HCT116 (cell line): Measurements from ENCODE around the gene EXOC6B. TPM values are rescaled to one million over a fixed set of nuclear protein-coding genes. Genes with fewer than 3 reads are reported as not detected.

Experiments used
- ATAC-seq: fragments of 200-7000 bp; cut with Tn5 transposase; 2 replicates; pipeline ENCODE4 v1.9.1; 2020; ENCODE audit warnings: mild to moderate bottlenecking, moderate library complexity
- BruUV-seq: library from RNA; stranded (reverse); fragments of 400-500 nt; replicated peaks from 2 replicates; lab custom pipeline; 2021; lab: Mats Ljungman, UMichigan
- CTCF ChIA-PET: fragments of 300-600 bp; sonication (Branson Sonifier 250); formaldehyde crosslinking; loops from one replicate; lab custom pipeline; 2021; ENCODE audit warnings: antibody characterized with exemption; lab: Charles Lee
- POLR2A ChIA-PET: fragments of 300-600, 350-600 bp; sonication (Branson Sonifier 250); formaldehyde crosslinking; loops from one replicate; lab custom pipeline; 2021; ENCODE audit warnings: antibody characterized with exemption; lab: Charles Lee
- RAD21 ChIA-PET, 2 experiments: fragments of 300-600 bp; sonication (Branson Sonifier 250); formaldehyde crosslinking; loops; one replicate each; lab custom pipeline; 2023; ENCODE audit warnings: low total read pairs in 2 of 2; ENCODE audit not compliant: uncharacterized antibody in 2 of 2, unreplicated experiment in 2 of 2, low non-redundant PET in 1 of 2; lab: Charles Lee
- DNase-seq: peaks from one replicate; pipeline ENCODE4 v3.0.0-alpha.2; 2010; ENCODE audit warnings: low read depth, low spot score
- H2AFZ ChIP-seq: fragments of 200-600 bp; shearing (Covaris generic), sonication (generic); 2 replicates; pipeline ENCODE4 v1.6.1; 2017; ENCODE audit warnings: low read depth, mixed run types, mixed read lengths, antibody characterized with exemption, low read length; ENCODE audit not compliant: poor library complexity, severe bottlenecking
- H3K27ac ChIP-seq: 2 replicates; pipeline ENCODE4 v1.5.1; 2012; ENCODE audit warnings: low read depth, low read length
- H3K27me3 ChIP-seq: fragments of 200-600 bp; sonication (generic); 2 replicates; pipeline ENCODE4 v1.6.1; 2016; ENCODE audit warnings: mixed run types, low read length, mixed read lengths; ENCODE audit not compliant: insufficient read depth
- H3K36me3 ChIP-seq, 2 experiments: fragments of 200-500 bp in 1 of 2; fragments of 200-600 bp in 1 of 2; sonication (Bioruptor generic) in 1 of 2; sonication (generic) in 1 of 2; 2 replicates each; pipeline versions ENCODE4 v1.5.1 to v1.6.1; 2014 to 2016; ENCODE audit warnings: low read length in 2 of 2, inconsistent platforms in 1 of 2, mixed read lengths in 1 of 2, mixed run types in 1 of 2; ENCODE audit not compliant: insufficient read depth in 2 of 2, control insufficient read depth in 1 of 2
- H3K4me1 ChIP-seq, 2 experiments: fragments of 200-600 bp in 1 of 2; sonication (generic) in 1 of 2; 2 replicates each; pipeline versions ENCODE4 v1.5.1 to v1.6.1; 2012 to 2017; ENCODE audit warnings: low read length in 2 of 2, inconsistent platforms in 1 of 2, mild to moderate bottlenecking in 1 of 2, mixed read lengths in 1 of 2, mixed run types in 1 of 2, moderate library complexity in 1 of 2; ENCODE audit not compliant: insufficient read depth in 2 of 2, control insufficient read depth in 1 of 2
- H3K4me2 ChIP-seq: fragments of 200-600 bp; sonication (generic); 2 replicates; pipeline ENCODE4 v1.6.1; 2017; ENCODE audit warnings: mixed run types, low read length, mixed read lengths
- H3K4me3 ChIP-seq, 2 experiments: fragments of 200-600 bp in 1 of 2; sonication (generic) in 1 of 2; replicated peaks in 1 of 2; 2 replicates each; pipeline ENCODE4 v1.5.1; 2011 to 2016; ENCODE audit warnings: low read length in 2 of 2, control low read depth in 1 of 2, low read depth in 1 of 2, mild to moderate bottlenecking in 1 of 2, mixed read lengths in 1 of 2, mixed run types in 1 of 2
- H3K79me2 ChIP-seq: fragments of 200-600 bp; sonication (generic); 2 replicates; pipeline ENCODE4 v1.6.1; 2017; ENCODE audit warnings: mild to moderate bottlenecking, mixed run types, low read length, moderate library complexity, mixed read lengths; ENCODE audit not compliant: insufficient read depth
- H3K9ac ChIP-seq: fragments of 200-600 bp; sonication (generic); 2 replicates; pipeline ENCODE4 v1.6.1; 2016; ENCODE audit warnings: low read length, mixed read lengths
- H3K9me2 ChIP-seq: fragments of 200-600 bp; sonication (generic), shearing (Covaris generic); 2 replicates; pipeline ENCODE4 v1.6.1; 2017; ENCODE audit warnings: mixed run types, mild to moderate bottlenecking, moderate library complexity; ENCODE audit not compliant: insufficient read depth
- H3K9me3 ChIP-seq, 2 experiments: fragments of 200-500 bp in 1 of 2; fragments of 200-600 bp in 1 of 2; sonication (Bioruptor generic) in 1 of 2; sonication (generic) in 1 of 2; 2 replicates each; pipeline ENCODE4 v1.6.1; 2014 to 2017; ENCODE audit warnings: low read length in 2 of 2, mixed read lengths in 2 of 2, inconsistent platforms in 1 of 2, low read depth in 1 of 2, mild to moderate bottlenecking in 1 of 2, mixed run types in 1 of 2, moderate library complexity in 1 of 2; ENCODE audit not compliant: control insufficient read depth in 1 of 2, insufficient read depth in 1 of 2
- H4K20me1 ChIP-seq: fragments of 200-600 bp; sonication (generic), shearing (Covaris generic); 2 replicates; pipeline ENCODE4 v1.6.1; 2017; ENCODE audit warnings: mixed run types, mild to moderate bottlenecking, moderate library complexity; ENCODE audit not compliant: insufficient read depth
- ATF3 ChIP-seq: IDR thresholded peaks from 2 replicates; pipeline ENCODE4 v1.6.1; 2012
- CEBPB ChIP-seq: IDR thresholded peaks from 2 replicates; pipeline ENCODE4 v1.6.1; 2012; ENCODE audit warnings: low read depth
- CTCF ChIP-seq, 3 experiments: fragments of 200-600 bp in 1 of 3; sonication (generic) in 1 of 3; IDR thresholded peaks in 2 of 3; conservative IDR thresholded peaks in 1 of 3; 2 replicates each; pipeline ENCODE4 v1.5.1; 2012 to 2017; ENCODE audit warnings: low read depth in 2 of 3, low read length in 2 of 3, antibody characterized with exemption in 1 of 3, borderline replicate concordance in 1 of 3, control low read depth in 1 of 3, mild to moderate bottlenecking in 1 of 3, mixed read lengths in 1 of 3, mixed run types in 1 of 3, moderate library complexity in 1 of 3; ENCODE audit not compliant: insufficient read depth in 1 of 3
- ELF1 ChIP-seq: IDR thresholded peaks from 2 replicates; pipeline ENCODE4 v1.6.1; 2012; ENCODE audit warnings: low read depth, borderline replicate concordance
- EZH2 ChIP-seq: fragments of 200-600 bp; sonication (generic); IDR thresholded peaks from 2 replicates; pipeline ENCODE4 v1.6.1; 2017; ENCODE audit warnings: antibody characterized with exemption, mixed run types
- MAX ChIP-seq: IDR thresholded peaks from 2 replicates; pipeline ENCODE4 v1.6.1; 2012
- RAD21 ChIP-seq: IDR thresholded peaks from 2 replicates; pipeline ENCODE4 v1.6.1; 2012; ENCODE audit warnings: low read depth, mild to moderate bottlenecking
- SP1 ChIP-seq: IDR thresholded peaks from 2 replicates; pipeline ENCODE4 v1.6.1; 2012; ENCODE audit warnings: low read depth
- TCF7L2 ChIP-seq: IDR thresholded peaks from 2 replicates; pipeline ENCODE4 v1.7.0; 2011; ENCODE audit warnings: borderline replicate concordance, inconsistent platforms; ENCODE audit not compliant: insufficient read depth, insufficient read length; ENCODE audit errors: extremely low read depth
- YY1 ChIP-seq: IDR thresholded peaks from 2 replicates; pipeline ENCODE4 v1.6.1; 2011; ENCODE audit warnings: low read length, low read depth, moderate library complexity, mild to moderate bottlenecking; ENCODE audit not compliant: insufficient replicate concordance; ENCODE audit errors: extremely low read depth
- ZBTB33 ChIP-seq: IDR thresholded peaks from 2 replicates; pipeline ENCODE4 v1.6.1; 2011; ENCODE audit warnings: mild to moderate bottlenecking, low read length, moderate library complexity; ENCODE audit not compliant: insufficient replicate concordance; ENCODE audit errors: extremely low read depth
- ZFX ChIP-seq: fragments of 450-650 bp; IDR thresholded peaks from 2 replicates; pipeline ENCODE4 v1.6.1; 2017
- ZNF274 ChIP-seq: fragments of 200-500 bp; sonication (Bioruptor generic); IDR thresholded peaks from 2 replicates; pipeline ENCODE4 v1.6.1; 2014; ENCODE audit warnings: mild to moderate bottlenecking, low read depth, low read length, inconsistent platforms
- intact Hi-C: fragments of 100-400 bp; cut with micrococcal nuclease; formaldehyde crosslinking; loops from 2 replicates; pipeline ENCODE4 v1.10.0; 2022
- total RNA-seq: library from RNA; stranded (reverse); gene quantifications from one replicate; pipeline ENCODE4 v1.2.1, GENCODE V29; 2021; ENCODE audit not compliant: unreplicated experiment

Gene EXOC6B
- total RNA-seq, 1 experiment from 2014 or later: 25.4 TPM

- DNase-seq (no peak), ATAC-seq (no peak)
- H3K9me3 ChIP-seq: peaks cover 0 to 5% of the 10 kb centered on the region in 2 experiments; a peak in 2 of 4 replicates
- H3K9ac ChIP-seq: no peak overlapping the region
- no TSS peak for BruUV-seq
- H3K4me3 ChIP-seq: no peak overlapping the region
- H2AFZ ChIP-seq: no peak overlapping the region
- no peak overlapping the region for H3K4me2 ChIP-seq
- ChIA-PET CTCF (interaction anchor here (1.1 kb wide), 1 partner anchor 14 kb away, joined by 4 read pairs; no protein-coding TSS in a partner anchor), POLR2A (no interaction called here), RAD21 (no interaction called here)
- no peaks in the 10 kb centered on the region for H3K27me3 ChIP-seq
- no peak for TF ChIP-seq CTCF (IDR thresholded peaks at IDR 0.05 in 2 of 3, conservative IDR thresholded peaks at IDR 0.05 in 1 of 3; ENCODE audit: borderline replicate concordance in 1 of 3, insufficient read depth in 1 of 3, low read depth in 2 of 3, low read length in 2 of 3)
- no peak for TF ChIP-seq ZNF274
- no peak for TF ChIP-seq CEBPB
- no peak for TF ChIP-seq MAX
- TF ChIP-seq EZH2: no peak
- TF ChIP-seq YY1: no peak
- no peak for TF ChIP-seq ELF1
- no peak for TF ChIP-seq SP1
- no peak for TF ChIP-seq ZBTB33
- no peak for TF ChIP-seq TCF7L2
- no peak for TF ChIP-seq ZFX
- no peak for TF ChIP-seq ATF3
- no peak for TF ChIP-seq RAD21
- H3K4me1 ChIP-seq: no peaks in the 10 kb centered on the region
- H3K79me2 ChIP-seq: no peaks in the 10 kb centered on the region
- no peaks in the 10 kb centered on the region for H3K9me2 ChIP-seq
- H3K27ac ChIP-seq: no peak overlapping the region
- H3K36me3 ChIP-seq: no peaks in the 10 kb centered on the region
- H4K20me1 ChIP-seq: no peaks in the 10 kb centered on the region
- intact Hi-C loops: no loop called here
Measured at GRCh38 chr2:72759755-72760154, 66.1 kb downstream of the EXOC6B start.
